DOHH2 (cell line): ENCODE results near the gene RGL3.

Experiments
- H3F3A ChIP-seq: fragments of 200-600 bp; sonication (generic), shearing (Covaris generic); 2 replicates; pipeline ENCODE4 v1.6.0; 2016; ENCODE audit warnings: antibody characterized with exemption, mild to moderate bottlenecking; ENCODE audit not compliant: control insufficient read depth, insufficient read depth
- H3K27ac ChIP-seq: fragments of 200-600 bp; sonication (generic); 2 replicates; pipeline ENCODE4 v1.5.1; 2014; ENCODE audit warnings: low read depth, mild to moderate bottlenecking, low read length, moderate library complexity
- H3K27me3 ChIP-seq: fragments of 200-600 bp; sonication (generic); 2 replicates; pipeline ENCODE4 v1.6.1; 2014; ENCODE audit warnings: mild to moderate bottlenecking, low read length, mixed read lengths; ENCODE audit not compliant: control insufficient read depth
- H3K36me3 ChIP-seq: fragments of 200-600 bp; sonication (generic); 2 replicates; pipeline ENCODE4 v1.6.1; 2014; ENCODE audit warnings: mild to moderate bottlenecking, low read length, moderate library complexity, mixed read lengths; ENCODE audit not compliant: control insufficient read depth
- H3K4me1 ChIP-seq: fragments of 200-600 bp; sonication (generic); 2 replicates; pipeline ENCODE4 v1.6.1; 2014; ENCODE audit warnings: mild to moderate bottlenecking, low read length, mixed read lengths; ENCODE audit not compliant: control insufficient read depth
- H3K4me2 ChIP-seq: fragments of 200-600 bp; sonication (generic); 2 replicates; pipeline ENCODE4 v1.6.0; 2014; ENCODE audit warnings: mild to moderate bottlenecking, low read length, moderate library complexity
- H3K4me3 ChIP-seq: fragments of 200-600 bp; sonication (generic); 2 replicates; pipeline ENCODE4 v1.5.1; 2014; ENCODE audit warnings: mild to moderate bottlenecking, low read length, mixed read lengths
- H3K79me2 ChIP-seq: fragments of 200-600 bp; sonication (generic); 2 replicates; pipeline ENCODE4 v1.6.1; 2014; ENCODE audit warnings: mild to moderate bottlenecking, low read length, mixed read lengths; ENCODE audit not compliant: control insufficient read depth
- H3K9me2 ChIP-seq: fragments of 200-600 bp; sonication (generic); replicated peaks from 2 replicates; pipeline ENCODE4 v1.6.1; 2014; ENCODE audit warnings: mild to moderate bottlenecking, low read length, mixed read lengths; ENCODE audit not compliant: control insufficient read depth
- H3K9me3 ChIP-seq: fragments of 200-600 bp; sonication (generic); 2 replicates; pipeline ENCODE4 v1.6.1; 2014; ENCODE audit warnings: antibody characterized with exemption, low read length, mixed read lengths; ENCODE audit not compliant: control insufficient read depth, insufficient read depth
- H4K20me1 ChIP-seq: fragments of 200-600 bp; sonication (generic); 2 replicates; pipeline ENCODE4 v1.6.0; 2014; ENCODE audit warnings: low read depth, mild to moderate bottlenecking, antibody characterized with exemption, low read length, moderate library complexity; ENCODE audit not compliant: control insufficient read depth, insufficient read depth
- EZH2phosphoT487 ChIP-seq: fragments of 200-600 bp; sonication (generic); IDR thresholded peaks from 2 replicates; pipeline ENCODE4 v1.6.1; 2017; ENCODE audit warnings: borderline replicate concordance, mild to moderate bottlenecking, antibody characterized with exemption, low read length, moderate library complexity, mixed read lengths
- TF ChIP-seq, protein P1 (sequence below): fragments of 200-600 bp; sonication (generic); IDR thresholded peaks from one replicate; pipeline ENCODE4 v1.5.1; 2014; ENCODE audit warnings: antibody characterized with exemption, mild to moderate bottlenecking, low read depth, low read length; ENCODE audit not compliant: poor library complexity, severe bottlenecking

The RGL3 gene

DNA sequence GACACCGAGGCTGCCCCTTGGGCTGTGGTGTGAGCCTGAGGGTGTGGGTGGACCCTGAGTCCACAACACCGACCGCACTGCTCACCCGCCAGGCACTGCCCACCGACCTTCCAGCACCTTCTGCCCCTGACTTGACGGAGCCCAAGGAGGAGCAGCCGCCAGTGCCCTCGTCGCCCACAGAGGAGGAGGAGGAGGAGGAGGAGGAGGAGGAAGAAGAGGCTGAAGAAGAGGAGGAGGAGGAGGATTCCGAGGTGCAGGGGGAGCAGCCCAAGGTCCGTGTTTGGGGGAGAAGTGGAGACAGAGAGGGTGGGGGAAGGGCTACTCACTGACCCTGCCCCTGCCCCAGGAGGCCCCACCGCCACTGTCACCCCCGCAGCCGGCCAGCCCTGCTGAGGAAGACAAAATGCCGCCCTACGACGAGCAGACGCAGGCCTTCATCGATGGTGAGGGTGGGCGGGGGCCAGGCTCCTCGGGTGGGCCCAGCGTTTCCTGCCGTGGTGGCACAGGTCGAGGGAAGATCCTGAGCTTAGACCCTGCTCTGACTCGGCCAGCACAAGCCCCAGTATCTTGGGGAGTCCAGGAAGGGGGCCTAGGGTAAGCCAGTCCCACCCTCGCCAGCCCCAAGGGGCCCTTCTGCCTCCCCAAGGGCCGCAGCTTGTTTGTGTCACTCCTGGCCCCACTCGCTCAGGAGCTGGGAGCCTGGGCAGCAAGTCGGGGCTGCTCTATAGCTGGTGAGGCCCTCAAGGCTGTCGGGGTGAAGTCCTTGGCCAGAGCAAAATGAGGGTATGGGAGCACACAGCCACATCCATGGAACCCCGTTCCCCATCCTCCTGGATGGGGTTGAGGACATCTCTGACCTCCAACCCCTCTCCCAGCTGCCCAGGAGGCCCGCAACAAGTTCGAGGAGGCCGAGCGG is 28.5 kb upstream of the RGL3 start:
- no peak for TF ChIP-seq EZH2phosphoT487
- TF ChIP-seq, protein P1, sequence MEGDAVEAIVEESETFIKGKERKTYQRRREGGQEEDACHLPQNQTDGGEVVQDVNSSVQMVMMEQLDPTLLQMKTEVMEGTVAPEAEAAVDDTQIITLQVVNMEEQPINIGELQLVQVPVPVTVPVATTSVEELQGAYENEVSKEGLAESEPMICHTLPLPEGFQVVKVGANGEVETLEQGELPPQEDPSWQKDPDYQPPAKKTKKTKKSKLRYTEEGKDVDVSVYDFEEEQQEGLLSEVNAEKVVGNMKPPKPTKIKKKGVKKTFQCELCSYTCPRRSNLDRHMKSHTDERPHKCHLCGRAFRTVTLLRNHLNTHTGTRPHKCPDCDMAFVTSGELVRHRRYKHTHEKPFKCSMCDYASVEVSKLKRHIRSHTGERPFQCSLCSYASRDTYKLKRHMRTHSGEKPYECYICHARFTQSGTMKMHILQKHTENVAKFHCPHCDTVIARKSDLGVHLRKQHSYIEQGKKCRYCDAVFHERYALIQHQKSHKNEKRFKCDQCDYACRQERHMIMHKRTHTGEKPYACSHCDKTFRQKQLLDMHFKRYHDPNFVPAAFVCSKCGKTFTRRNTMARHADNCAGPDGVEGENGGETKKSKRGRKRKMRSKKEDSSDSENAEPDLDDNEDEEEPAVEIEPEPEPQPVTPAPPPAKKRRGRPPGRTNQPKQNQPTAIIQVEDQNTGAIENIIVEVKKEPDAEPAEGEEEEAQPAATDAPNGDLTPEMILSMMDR, result no peak
- Histone ChIP-seq H3K4me3 (no peak overlapping the region), H3K4me1 (peaks cover 9% of the 10 kb centered on the region), H4K20me1 (no peaks in the 10 kb centered on the region), H3F3A (peaks cover 6% of the 10 kb centered on the region), H3K27me3 (no peaks in the 10 kb centered on the region), H3K9me3 (no peaks in the 10 kb centered on the region), H3K9me2 (no peaks in the 10 kb centered on the region), H3K27ac (no peak overlapping the region), H3K79me2 (no peaks in the 10 kb centered on the region), H3K4me2 (no peak overlapping the region), H3K36me3 (peaks cover 65% of the 10 kb centered on the region)

DNA sequence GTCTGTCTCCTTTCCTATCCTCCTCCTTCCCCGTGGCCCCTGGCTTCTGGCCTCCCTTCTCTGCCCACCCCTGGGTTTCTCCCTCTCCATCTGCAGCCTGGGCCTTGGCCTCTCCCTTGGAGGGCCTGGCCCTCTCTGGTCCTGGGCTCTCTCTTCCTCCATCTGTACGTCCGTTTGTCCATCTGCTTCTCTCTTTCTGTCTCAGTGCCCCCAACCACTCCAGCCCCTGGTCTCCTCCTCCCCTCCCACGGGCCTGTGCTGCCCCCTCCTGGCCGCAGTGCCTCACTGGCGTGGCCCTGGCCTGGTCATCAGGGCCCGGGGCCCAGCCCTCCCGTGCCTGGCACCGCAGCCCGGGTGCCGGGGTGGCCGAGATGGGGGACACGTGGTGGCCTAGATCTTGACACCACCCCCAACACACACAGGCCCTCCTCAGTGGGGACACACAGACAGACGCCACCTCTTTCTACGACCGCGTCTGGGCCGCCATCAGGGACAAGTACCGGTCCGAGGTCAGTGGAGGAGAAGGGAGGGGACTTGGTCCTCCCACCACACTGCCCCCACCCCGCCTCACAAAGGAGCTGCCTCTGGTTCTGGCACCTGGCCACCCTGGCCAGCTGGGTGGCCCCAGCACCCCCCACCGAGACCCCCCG is 27.7 kb upstream of the RGL3 start:
- no peaks in the 10 kb centered on the region for H3K79me2 ChIP-seq
- no peak overlapping the region for H3K4me2 ChIP-seq
- no peaks in the 10 kb centered on the region for H3K9me2 ChIP-seq
- no peak overlapping the region for H3K4me3 ChIP-seq
- no peaks in the 10 kb centered on the region for H3K9me3 ChIP-seq
- H4K20me1 ChIP-seq, result peaks cover 4% of the 10 kb centered on the region; the same call in 1 of the 2 replicates
- TF ChIP-seq EZH2phosphoT487, result no peak
- TF ChIP-seq, protein P1, result peak; percentile 88
- H3F3A ChIP-seq, result no peaks in the 10 kb centered on the region; the same call in 1 of the 2 replicates
- peaks cover 72% of the 10 kb centered on the region for H3K36me3 ChIP-seq
- H3K27me3 ChIP-seq, result no peaks in the 10 kb centered on the region
- no peak overlapping the region for H3K27ac ChIP-seq
- peaks cover 3% of the 10 kb centered on the region for H3K4me1 ChIP-seq

DNA sequence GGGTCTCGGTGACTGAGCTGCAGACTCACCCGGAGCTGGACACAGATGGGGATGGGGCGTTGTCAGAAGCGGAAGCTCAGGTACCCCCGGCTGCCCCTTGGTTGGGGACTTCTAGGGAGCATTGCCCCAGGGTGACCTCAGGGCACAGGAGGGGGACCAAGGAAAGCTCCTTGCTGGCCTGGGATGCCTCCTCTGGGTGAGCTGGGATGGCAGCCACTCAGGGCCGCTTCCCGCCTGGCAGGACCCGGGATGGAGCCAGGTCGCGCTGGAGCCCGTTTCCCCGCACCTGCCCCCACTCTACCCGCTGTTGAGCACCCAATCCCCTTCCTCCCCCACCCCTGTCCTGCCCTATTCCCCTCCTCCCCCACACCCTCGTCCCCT is 27.1 kb upstream of the RGL3 start:
- Histone ChIP-seq H3K4me3 (no peak overlapping the region), H3K9me3 (no peaks in the 10 kb centered on the region), H3K4me1 (no peaks in the 10 kb centered on the region), H3K4me2 (no peak overlapping the region), H3K27ac (no peak overlapping the region), H4K20me1 (peaks cover 5% of the 10 kb centered on the region; the same call in 1 of the 2 replicates), H3K36me3 (peaks cover 77% of the 10 kb centered on the region), H3K79me2 (no peaks in the 10 kb centered on the region), H3K27me3 (no peaks in the 10 kb centered on the region), H3F3A (no peaks in the 10 kb centered on the region; the same call in 1 of the 2 replicates), H3K9me2 (no peaks in the 10 kb centered on the region)
- TF ChIP-seq EZH2phosphoT487, result no peak
- TF ChIP-seq, protein P1, result no peak
